Stomach (tissue), 4 donors: ENCODE data around the gene SLC24A3.

Experiments used
- EP300 ChIP-seq: sonication (generic); formaldehyde crosslinking; IDR thresholded peaks from one replicate; pipeline ENCODE4 v1.6.1; 2017; ENCODE audit warnings: antibody characterized with exemption
- POLR2A ChIP-seq, 4 donors: fragments of 450-650 bp; IDR thresholded peaks; one replicate each; pipeline ENCODE4 v1.6.1; 2016; ENCODE audit warnings: antibody characterized with exemption in 4 of 4, control low read depth in 2 of 4, mild to moderate bottlenecking in 1 of 4, moderate library complexity in 1 of 4
- POLR2AphosphoS5 ChIP-seq, 3 donors: sonication (generic); formaldehyde crosslinking; IDR thresholded peaks; one replicate each; pipeline ENCODE4 v1.6.1; 2016; ENCODE audit warnings: antibody characterized with exemption in 3 of 3
- TF ChIP-seq, protein P1 (sequence below), 7 experiments: fragments of 450-650 bp in 4 of 7; fragments of 200-600 bp in 3 of 7; sonication (generic) in 3 of 7; IDR thresholded peaks; one replicate each; pipeline ENCODE4 v1.5.1; 2016 to 2019; ENCODE audit warnings: antibody characterized with exemption in 7 of 7, control low read depth in 2 of 7, mild to moderate bottlenecking in 1 of 7

GRCh38 chr20:19304389-19304788 is 91.9 kb downstream of the SLC24A3 start:
- TF ChIP-seq, protein P1, sequence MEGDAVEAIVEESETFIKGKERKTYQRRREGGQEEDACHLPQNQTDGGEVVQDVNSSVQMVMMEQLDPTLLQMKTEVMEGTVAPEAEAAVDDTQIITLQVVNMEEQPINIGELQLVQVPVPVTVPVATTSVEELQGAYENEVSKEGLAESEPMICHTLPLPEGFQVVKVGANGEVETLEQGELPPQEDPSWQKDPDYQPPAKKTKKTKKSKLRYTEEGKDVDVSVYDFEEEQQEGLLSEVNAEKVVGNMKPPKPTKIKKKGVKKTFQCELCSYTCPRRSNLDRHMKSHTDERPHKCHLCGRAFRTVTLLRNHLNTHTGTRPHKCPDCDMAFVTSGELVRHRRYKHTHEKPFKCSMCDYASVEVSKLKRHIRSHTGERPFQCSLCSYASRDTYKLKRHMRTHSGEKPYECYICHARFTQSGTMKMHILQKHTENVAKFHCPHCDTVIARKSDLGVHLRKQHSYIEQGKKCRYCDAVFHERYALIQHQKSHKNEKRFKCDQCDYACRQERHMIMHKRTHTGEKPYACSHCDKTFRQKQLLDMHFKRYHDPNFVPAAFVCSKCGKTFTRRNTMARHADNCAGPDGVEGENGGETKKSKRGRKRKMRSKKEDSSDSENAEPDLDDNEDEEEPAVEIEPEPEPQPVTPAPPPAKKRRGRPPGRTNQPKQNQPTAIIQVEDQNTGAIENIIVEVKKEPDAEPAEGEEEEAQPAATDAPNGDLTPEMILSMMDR (IDR thresholded peaks at IDR 0.05): no peak
- TF ChIP-seq POLR2A (IDR thresholded peaks at IDR 0.05): no peak
- no peak for TF ChIP-seq EP300
- TF ChIP-seq POLR2AphosphoS5 (IDR thresholded peaks at IDR 0.05): no peak
